HG03342 (cell line): ENCODE results near the gene CNR1.

Source experiments
- ATAC-seq: cut with Tn5 transposase; IDR thresholded peaks from one replicate; pipeline ENCODE4 v1.9.1; 2021; ENCODE audit warnings: mild to moderate bottlenecking, moderate library complexity; ENCODE audit not compliant: unreplicated experiment

The CNR1 gene

DNA sequence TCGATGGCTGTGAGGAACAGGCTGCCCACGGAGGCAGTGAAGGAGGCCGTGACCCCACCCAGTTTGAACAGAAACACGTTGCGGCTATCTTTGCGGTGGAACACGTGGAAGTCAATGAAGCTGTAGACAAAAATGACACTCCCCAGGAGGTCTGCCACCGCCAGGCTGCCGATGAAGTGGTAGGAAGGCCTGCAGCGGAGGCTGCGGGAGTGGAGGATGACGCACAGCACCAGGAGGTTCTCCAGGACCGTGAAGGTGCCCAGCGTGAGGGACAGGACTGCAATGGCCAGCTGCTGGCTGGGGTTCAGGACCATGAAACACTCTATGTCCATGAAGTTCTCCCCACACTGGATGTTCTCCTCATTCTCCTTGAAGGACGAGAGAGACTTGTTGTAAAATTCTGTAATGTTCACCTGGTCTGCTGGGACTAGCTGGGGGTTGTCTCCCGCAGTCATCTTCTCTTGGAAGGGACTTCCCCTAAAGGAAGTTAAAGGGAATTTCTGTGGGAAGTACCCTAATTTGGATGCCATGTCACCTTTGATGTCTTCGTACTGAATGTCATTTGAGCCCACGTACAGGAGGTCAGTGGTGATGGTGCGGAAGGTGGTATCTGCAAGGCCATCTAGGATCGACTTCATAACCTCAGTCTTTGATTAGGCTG is 21.4 kb downstream of the CNR1 start:
- no peak for ATAC-seq

DNA sequence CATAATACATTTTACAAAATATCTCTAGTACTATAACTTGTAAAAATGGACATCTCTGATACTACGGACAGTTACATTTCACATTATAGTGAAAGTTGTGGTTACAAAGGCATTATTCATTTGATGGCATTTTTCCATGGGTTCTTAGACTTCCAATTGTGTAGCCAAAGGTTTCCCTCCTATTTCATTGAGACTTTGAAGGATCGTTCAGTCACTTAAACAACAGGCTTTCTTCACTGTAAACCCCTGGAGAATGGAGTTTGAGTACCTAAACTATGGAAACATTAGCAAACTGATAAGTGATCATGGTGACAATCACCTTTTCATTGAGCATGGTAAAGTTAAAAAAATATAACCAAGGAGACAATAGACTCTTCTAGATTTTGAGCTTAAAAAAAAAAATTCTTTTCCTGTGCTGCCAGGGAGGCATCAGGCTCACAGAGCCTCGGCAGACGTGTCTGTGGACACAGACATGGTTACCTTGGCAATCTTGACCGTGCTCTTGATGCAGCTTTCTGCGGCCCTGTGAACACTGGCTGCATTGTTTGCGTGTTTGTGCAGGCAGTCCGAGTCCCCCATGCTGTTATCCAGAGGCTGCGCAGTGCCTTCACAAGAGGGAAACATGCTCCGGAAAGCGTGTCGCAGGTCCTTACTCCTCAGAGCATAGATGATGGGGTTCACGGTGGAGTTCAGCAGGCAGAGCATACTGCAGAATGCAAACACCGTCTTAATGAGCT is 22.6 kb downstream of the CNR1 start:
- ATAC-seq = no peak

DNA sequence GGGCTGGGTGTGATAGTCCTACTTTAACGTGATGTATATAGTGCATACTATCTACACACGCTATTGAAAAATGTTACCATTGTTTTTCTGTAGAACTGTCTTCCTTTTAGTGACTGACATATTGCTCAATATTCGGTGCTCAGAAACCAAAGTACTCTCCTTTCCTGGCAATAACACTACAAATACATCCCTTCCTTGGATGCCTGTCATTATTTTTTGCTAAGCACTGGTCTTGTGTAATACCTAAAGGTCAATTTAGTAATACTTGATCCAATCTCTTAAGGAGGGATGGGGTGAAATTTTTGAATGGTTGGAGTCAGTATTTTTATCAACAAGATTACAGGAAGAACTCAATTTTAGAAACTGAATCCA is 23.9 kb downstream of the CNR1 start:
- no peak for ATAC-seq

DNA sequence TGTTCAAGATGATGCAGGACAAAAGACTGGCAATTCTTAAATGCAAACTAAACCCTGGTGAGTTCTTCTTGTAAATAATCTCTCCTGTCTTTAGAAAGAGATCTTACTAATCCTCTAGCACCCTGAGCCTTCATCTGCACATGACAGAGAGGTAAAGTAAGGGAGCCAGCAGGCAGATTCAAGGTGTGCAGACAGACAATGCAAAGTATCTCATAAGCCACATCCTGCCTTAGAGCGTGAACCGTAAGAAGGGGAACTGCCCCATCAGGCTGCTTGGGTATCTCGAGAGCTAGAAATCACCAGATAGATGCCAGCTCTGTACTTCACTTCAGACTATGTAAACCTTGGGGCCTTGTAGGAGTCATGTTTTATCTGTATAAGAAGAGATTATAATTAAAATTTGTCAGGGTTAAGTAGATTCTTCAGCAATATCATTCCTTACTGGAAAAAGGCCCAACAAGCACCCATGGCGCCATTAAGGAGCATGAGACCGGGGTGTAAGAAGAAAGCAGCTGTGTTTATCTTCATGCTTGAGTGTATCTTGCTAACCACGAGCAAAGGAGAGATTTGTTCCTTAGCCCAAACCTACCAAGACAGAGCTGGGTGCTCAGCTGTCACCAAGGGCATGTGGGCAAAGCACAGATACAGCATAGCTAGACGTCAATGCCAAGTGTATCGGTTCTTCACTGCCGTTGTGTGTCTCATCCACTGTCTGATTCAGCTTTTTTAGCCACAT is 24.4 kb downstream of the CNR1 start:
- ATAC-seq = peak; percentile 90

DNA sequence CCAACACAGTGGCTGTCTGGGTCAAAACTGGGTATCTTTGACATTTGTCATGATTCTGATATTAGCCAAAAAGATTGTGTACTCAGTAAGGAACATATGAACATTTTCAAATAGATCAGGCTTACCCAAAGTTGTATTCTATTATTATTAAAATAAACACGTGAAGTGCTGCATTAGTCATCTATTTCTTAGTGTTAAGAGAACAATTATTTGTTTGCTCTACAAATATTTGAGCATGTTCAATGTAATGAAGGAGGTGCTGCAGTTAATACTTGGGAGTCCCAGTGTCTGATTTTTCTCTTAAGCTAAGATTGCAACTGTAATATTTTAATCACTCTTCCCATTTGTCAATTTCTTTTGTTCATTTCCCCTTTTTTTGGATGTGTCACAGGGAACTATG is 28.2 kb downstream of the CNR1 start:
- ATAC-seq = no peak

DNA sequence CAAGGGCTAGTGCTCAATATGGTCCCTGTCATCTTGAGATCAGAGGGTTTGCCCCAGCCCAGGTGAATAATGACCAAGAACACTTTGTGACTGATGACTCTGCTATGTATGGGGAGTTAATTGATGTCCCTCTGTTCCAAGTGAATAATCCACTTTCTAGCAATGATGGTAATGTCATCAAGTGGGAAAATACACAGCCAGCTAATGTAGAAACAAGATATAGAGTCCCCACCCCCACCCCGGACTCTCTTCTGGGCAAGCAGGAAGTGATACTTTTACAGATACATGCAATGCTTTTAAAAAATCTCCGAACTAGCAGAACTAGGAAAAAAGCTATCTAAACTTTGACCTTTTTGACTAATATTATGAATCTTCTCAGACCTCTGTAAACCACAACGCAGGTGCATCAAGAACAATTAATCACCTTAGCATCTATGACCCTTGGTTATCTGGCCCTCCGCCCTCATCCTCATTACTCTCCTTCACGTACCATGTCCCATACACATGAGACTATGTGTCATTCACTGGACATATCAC is 30.5 kb downstream of the CNR1 start:
- ATAC-seq = peak; percentile 71

DNA sequence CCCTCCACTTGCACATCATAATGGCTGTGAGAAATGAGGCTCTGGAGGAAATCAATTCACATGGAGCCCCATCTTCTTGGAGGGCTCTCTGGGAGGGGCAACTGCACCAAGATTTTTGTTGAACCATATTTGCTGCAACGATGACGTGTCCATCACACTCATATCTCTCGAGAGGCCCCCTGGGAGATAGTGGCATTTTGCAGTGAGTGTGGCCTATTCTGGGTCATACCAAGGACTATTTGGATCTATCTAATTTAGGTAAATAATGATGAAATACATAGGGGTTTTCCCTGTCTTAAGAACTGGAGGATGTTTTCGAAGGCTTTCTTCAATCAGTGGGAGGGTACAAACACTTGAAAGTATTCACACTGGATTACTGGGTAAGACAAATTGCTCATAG is 31.6 kb downstream of the CNR1 start:
- no peak for ATAC-seq

DNA sequence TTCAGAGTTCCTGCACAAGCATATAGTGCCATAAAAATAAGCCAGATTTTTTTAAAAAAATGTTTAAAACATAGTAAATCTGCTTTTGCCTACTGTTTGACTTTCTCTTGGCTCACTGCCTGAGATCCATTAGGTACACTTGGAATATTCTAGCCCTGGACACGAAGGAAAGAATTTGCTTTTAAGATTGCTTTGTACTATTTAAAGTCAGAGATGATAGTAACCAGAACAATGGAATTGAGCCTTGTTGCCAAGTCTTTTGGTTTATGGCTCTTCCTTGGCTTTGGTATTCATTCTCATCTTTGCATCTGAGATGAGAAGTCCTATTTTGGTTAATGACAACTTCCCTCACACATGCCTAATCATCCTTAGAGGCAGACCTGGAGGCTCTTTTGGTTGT is 32.4 kb downstream of the CNR1 start:
- ATAC-seq = no peak

DNA sequence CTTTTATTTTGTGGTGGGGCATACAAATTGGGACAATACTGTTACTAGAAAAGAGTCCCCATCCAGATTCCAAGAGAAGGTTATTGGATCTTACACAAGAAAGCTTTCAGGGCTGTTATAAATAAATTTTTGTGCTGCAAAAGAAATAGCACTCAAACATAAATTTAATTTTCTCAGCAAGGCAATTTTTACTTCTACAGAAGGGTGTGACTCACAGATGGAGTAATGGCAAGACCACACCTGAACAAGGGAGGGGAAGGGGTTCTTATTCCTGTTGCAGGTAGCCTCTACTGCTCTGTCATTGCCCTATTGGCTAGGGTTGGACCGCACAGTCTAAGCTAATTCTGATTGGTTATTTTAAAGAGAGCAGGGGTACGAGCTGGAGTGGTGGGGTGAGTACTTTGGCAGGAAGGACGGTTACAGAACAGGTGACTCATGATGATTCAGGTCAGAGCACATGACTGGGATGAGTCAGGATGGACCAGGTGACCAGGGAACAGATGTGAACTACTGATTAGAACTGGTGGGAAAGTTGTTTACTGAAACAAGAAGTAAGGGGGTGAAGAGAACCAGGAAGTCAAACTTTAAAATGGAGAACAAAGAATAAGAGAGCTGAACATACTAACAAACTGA is 41.1 kb downstream of the CNR1 start:
- no peak for ATAC-seq

DNA sequence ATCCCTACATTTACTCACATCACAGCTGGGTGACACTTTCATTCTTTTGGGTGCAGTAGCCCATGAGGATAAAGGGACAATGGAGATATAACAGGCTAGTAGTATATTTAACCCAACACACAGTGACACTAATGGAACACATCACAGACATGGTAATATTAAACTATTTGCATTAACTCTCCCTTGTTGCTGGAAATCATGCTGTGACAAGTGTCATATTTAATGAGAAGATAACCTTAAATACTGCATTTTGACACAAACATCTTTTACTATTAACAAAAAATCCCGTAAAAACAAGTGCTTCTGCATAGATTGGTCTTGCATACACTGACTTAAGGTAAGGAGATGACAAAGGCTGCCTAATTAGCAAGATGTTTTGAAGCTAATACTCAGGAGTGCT is 45.5 kb downstream of the CNR1 start:
- no peak for ATAC-seq

DNA sequence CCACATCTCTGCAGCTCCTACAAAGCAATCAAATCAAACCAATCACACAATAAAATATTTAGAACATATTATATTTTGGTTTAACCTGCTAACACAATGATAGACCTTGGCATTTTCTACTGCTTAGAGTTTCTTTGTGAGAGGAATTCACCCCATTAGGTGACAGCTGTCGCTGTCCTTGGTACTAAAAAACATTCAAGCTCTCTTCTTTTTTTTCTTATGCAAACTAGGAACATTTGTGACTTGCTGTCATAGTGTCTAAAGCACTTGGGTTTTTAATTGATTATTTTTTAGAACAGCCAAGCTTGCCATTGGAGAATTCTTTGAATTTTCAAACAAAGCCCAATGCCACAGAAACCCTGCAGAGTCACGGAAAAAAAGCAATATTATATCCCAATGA is 46.4 kb downstream of the CNR1 start:
- no peak for ATAC-seq

DNA sequence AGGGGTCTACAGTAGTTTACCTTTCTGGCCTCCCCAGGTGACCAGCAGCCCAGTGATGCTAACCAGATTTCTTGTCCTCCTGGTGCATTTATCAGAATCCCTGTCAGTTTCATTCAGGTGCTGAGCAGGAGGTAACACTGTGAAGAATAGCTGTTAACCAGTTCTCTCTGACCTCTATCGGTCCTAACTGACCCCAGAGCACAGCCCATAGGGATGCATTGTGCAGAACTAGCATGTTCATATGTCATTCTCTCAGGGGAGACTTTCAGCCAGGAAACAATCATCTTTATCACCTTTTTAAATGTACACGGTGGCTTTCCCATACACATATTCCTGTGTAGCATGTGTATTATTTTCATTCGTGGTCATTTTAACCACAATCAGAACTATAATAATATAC is 49.9 kb downstream of the CNR1 start:
- ATAC-seq = no peak

DNA sequence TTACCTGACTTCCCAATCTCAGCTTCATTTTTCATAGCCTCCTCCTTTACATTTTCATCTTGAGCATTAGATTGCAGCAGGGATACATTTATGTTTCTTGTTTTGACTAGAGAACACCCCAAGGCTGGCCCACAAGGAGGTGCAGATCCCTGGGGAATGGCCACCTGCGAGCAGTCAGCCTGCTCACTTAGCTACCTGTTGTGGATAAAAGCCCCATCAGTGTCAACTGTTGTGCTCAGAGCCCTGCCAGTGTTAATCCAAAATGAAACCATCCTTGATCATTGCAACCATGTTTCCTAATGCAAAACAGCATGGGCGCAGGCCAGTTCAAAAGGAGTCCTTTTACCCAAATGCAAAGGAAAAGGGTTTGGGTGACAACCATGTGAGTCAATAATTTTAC is 50.8 kb downstream of the CNR1 start:
- no peak for ATAC-seq

DNA sequence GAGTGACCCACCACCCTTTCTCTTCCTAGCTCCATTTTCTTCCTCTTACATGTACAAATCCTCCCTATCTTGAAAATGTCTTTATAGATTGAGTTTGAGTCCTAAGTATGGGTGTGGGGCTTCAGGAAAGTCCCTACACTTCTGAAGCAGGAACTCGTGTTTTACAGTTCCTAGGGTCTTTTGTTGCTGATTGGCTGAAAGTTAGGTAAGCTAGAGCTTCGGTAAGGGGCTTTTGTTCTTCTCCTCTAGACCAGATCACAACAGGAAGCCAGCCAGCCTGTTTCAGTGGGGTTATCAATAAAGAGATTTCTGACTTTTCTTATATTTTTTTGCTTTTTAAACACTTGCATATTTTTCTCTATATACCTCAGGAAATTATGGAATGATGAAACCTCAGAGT is 51.3 kb downstream of the CNR1 start:
- ATAC-seq = peak; percentile 56

DNA sequence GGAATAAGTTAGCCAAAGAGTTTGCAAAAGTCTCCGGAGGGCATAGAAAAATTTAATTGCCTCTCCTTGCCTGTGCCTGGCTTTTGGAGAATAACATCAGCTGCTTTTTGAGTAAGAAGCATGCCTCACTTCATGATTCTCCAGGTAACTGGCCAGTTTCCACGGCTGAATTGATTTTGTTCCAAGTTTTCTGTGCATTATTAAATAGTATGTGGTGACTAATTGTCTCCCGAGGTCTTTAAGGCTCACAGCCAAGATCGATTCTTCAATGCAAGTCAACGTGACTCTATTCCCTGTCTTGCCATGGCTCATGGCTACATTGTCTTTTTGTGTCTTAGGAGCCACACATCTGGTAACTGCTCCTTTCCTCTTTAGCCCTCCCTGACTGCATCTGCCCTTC is 54.2 kb downstream of the CNR1 start:
- ATAC-seq = no peak

DNA sequence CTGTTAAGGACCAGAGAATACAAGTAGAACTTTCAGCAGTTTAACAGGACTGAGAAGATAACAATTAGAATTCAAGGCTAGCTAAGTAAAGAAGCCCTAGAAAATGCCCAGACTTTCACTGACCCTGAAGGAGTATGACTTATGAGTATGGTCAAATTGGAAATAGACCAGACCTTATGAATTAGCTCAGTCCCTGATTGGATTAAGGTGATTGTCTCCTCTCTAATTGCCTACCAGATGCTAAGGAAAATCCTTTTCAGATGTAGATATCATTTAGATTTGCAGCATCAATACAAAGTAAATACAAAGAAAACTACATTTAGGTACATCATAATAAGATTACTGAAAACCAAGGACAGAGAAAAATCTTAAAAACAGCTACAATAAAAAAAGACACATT is 58.9 kb downstream of the CNR1 start:
- ATAC-seq = no peak

DNA sequence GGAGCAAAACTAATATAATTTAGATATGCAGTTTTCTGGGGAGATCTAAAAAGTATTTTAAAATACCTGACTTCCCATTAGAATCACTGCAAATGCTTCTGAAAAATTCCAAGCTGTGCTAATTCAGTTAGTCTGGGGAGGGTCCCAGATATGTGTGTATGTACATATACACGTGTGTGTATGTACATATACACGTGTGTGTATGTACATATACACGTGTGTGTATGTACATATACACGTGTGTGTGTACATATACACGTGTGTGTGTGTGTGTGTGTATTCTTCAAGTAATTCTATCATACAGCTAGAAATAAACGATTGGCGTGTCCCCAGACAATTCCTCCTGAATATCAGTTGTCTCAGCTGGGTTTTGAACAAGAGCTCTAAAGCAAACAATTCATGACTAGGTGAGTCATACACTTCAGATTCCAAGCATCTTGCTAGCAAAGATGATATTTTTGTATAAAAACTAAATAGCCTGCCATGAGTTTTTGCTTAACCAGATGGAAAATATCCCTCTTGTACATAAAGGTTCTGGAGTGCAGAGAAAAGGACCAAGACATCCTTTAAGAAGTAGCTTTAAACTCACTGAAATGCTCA is 60.3 kb downstream of the CNR1 start:
- ATAC-seq = no peak
